22Rv1 (cell line): ENCODE results near the gene HACD3.
A peak's percentile ranks its signal among the peaks of the same experiment; 100 is the strongest.

Experiments used
- H3K27ac ChIP-seq: fragments of 450-650 bp; 2 replicates; pipeline ENCODE4 v1.5.1; 2017
- CTCF ChIP-seq: fragments of 450-650 bp; IDR thresholded peaks from 2 replicates; pipeline ENCODE4 v1.5.1; 2017; ENCODE audit warnings: mild to moderate bottlenecking
- ZFX ChIP-seq: fragments of 450-650 bp; IDR thresholded peaks from 2 replicates; pipeline ENCODE4 v1.6.1; 2017; ENCODE audit warnings: antibody characterized with exemption, borderline replicate concordance

Gene HACD3

GRCh38 chr15:65598468-65598867, 68.2 kb downstream of the HACD3 start:
- no peak overlapping the region for H3K27ac ChIP-seq
- TF ChIP-seq CTCF (no peak), ZFX (no peak)

GRCh38 chr15:65599677-65600076, 69.4 kb downstream of the HACD3 start:
- H3K27ac ChIP-seq: no peak overlapping the region
- TF ChIP-seq ZFX: no peak
- TF ChIP-seq CTCF: no peak

- H3K27ac ChIP-seq: no peak overlapping the region
- TF ChIP-seq ZFX (no peak), CTCF (no peak)
Observed at GRCh38 chr15:65603134-65603533, 72.9 kb downstream of the HACD3 start.

GRCh38 chr15:65603559-65603958, 73.3 kb downstream of the HACD3 start:
- H3K27ac ChIP-seq: no peak overlapping the region
- no peak for TF ChIP-seq CTCF

- peak; percentile 85 for TF ChIP-seq CTCF
- TF ChIP-seq ZFX: peak; percentile 41; the same call in 1 of the 2 replicates
Observed at GRCh38 chr15:65610871-65611718, 80.8 kb downstream of the HACD3 start, which contains the start of gene INTS14. Gene INTS14, minus strand, starts transcription at chr15:65611131. Its CDS starts 3,751 bp downstream, at chr15:65607380.

GRCh38 chr15:65611888-65612615, 81.8 kb downstream of the HACD3 start:
- TF ChIP-seq ZFX (no peak), CTCF (no peak)
- H3K27ac ChIP-seq: peak overlapping the region; percentile 64

More at GRCh38 chr15:65610871-65611718, 80.8 kb downstream of the HACD3 start, which contains the start of gene INTS14:
- H3K27ac ChIP-seq: peak within 1 kb of the TSS; percentile 64

GRCh38 chr15:65612616-65612946, 82.3 kb downstream of the HACD3 start:
- H3K27ac ChIP-seq: no peak overlapping the region
- no peak for TF ChIP-seq ZFX
- TF ChIP-seq CTCF: no peak
